HepG2 (cell line): ENCODE data around the gene LEMD3. TPM values are rescaled to one million over a fixed set of nuclear protein-coding genes. Genes with fewer than 3 reads are reported as not detected.

ENCODE experiments used
- ATAC-seq: fragments of 200-7000 bp; cut with Tn5 transposase; 3 replicates; pipeline ENCODE4 v1.9.1; 2020; ENCODE audit warnings: mild to moderate bottlenecking, moderate library complexity
- BruUV-seq: library from RNA; stranded (reverse); fragments of 400-500 nt; replicated peaks from 2 replicates; lab custom pipeline; 2021; lab: Mats Ljungman, UMichigan
- CTCF ChIA-PET: fragments of 300-600 bp; formaldehyde crosslinking; extraction: SDS; loops from one replicate; lab custom pipeline; 2021; ENCODE audit warnings: low total read pairs, inconsistent platforms, low intra/inter-chr PET ratio; lab: Yijun Ruan, JAX
- POLR2A ChIA-PET: fragments of 350-600 bp; sonication (Branson Sonifier 250); formaldehyde crosslinking; loops from one replicate; lab custom pipeline; 2020; ENCODE audit warnings: antibody characterized with exemption, inconsistent platforms; lab: Yijun Ruan, JAX
- DNase-seq: peaks from one replicate; pipeline ENCODE4 v3.0.0-alpha.2; 2015; ENCODE audit warnings: low spot score
- FAIRE-seq: peaks from 3 replicates; lab custom pipeline; 2011; peaks lifted over from hg19 to GRCh38; lab: Jason Lieb, UNC
- H2AFZ ChIP-seq: one replicate; pipeline ENCODE4 v1.6.1; 2011; ENCODE audit warnings: low read length, inconsistent platforms
- H3K27ac ChIP-seq: fragments of 300-600 bp; 3 replicates; pipeline ENCODE4 v1.8.0; 2011; ENCODE audit warnings: mixed run types, mild to moderate bottlenecking, mixed read lengths, low read length, inconsistent platforms; ENCODE audit not compliant: insufficient read depth; ENCODE audit errors: extremely low read length
- H3K27me3 ChIP-seq, 2 experiments: fragments of 200-600 bp in 1 of 2; 2 replicates in 1 of 2; 3 replicates in 1 of 2; pipeline versions ENCODE4 v1.6.0 to v1.8.0; 2011; ENCODE audit warnings: low read length in 2 of 2, mild to moderate bottlenecking in 2 of 2, moderate library complexity in 2 of 2, inconsistent platforms in 1 of 2; ENCODE audit not compliant: insufficient read depth in 2 of 2, control insufficient read depth in 1 of 2
- H3K36me3 ChIP-seq, 2 experiments: fragments of 200-600 bp in 1 of 2; replicated peaks in 1 of 2; 2 replicates in 1 of 2; 3 replicates in 1 of 2; pipeline versions ENCODE4 v1.5.1 to v1.8.0; 2011; ENCODE audit warnings: low read length in 2 of 2, inconsistent platforms in 1 of 2; ENCODE audit not compliant: insufficient read depth in 2 of 2, control insufficient read depth in 1 of 2
- H3K4me1 ChIP-seq: 2 replicates; pipeline ENCODE4 v1.5.1; 2012; ENCODE audit warnings: low read length, inconsistent platforms; ENCODE audit not compliant: insufficient read depth
- H3K4me2 ChIP-seq: 2 replicates; pipeline ENCODE4 v1.6.0; 2011; ENCODE audit warnings: low read depth, low read length, inconsistent platforms
- H3K4me3 ChIP-seq, 3 experiments: fragments of 200-600 bp in 1 of 3; sonication (generic), shearing (Covaris generic) in 1 of 3; replicated peaks in 1 of 3; 2 replicates each; pipeline ENCODE4 v1.5.1; 2011 to 2016; ENCODE audit warnings: low read length in 3 of 3, inconsistent platforms in 2 of 3, low read depth in 2 of 3, mild to moderate bottlenecking in 2 of 3, control low read depth in 1 of 3, mixed read lengths in 1 of 3; ENCODE audit not compliant: insufficient read depth in 1 of 3
- H3K79me2 ChIP-seq: one replicate; pipeline ENCODE4 v1.6.1; 2011; ENCODE audit warnings: low read length, inconsistent platforms; ENCODE audit not compliant: insufficient read depth
- H3K9ac ChIP-seq: 2 replicates; pipeline ENCODE4 v1.6.0; 2011; ENCODE audit warnings: mild to moderate bottlenecking, low read depth, low read length, inconsistent platforms; ENCODE audit not compliant: insufficient read depth
- H3K9me3 ChIP-seq: 2 replicates; pipeline ENCODE4 v1.5.1; 2012; ENCODE audit warnings: mild to moderate bottlenecking, low read length
- H4K20me1 ChIP-seq: 2 replicates; pipeline ENCODE4 v1.6.0; 2011; ENCODE audit warnings: inconsistent platforms, mild to moderate bottlenecking, low read length, moderate library complexity; ENCODE audit not compliant: insufficient read depth
- ATF7 ChIP-seq, 2 experiments: fragments of 450-650 bp in 1 of 2; sonication (generic) in 1 of 2; formaldehyde crosslinking in 1 of 2; IDR thresholded peaks; 2 replicates each; pipeline versions ENCODE4 v1.4.0 to v1.6.1; 2016 to 2020; ENCODE audit warnings: antibody characterized with exemption in 1 of 2, mild to moderate bottlenecking in 1 of 2, missing genetic modification reagents in 1 of 2
- BCL3 ChIP-seq: sonication (generic); formaldehyde crosslinking; IDR thresholded peaks from 2 replicates; pipeline ENCODE4 v1.5.1; 2020; ENCODE audit warnings: mild to moderate bottlenecking, missing genetic modification reagents, moderate library complexity
- CBX2 ChIP-seq, 2 experiments: fragments of 200-600 bp in 1 of 2; sonication (generic); formaldehyde crosslinking in 1 of 2; IDR thresholded peaks; 2 replicates each; pipeline versions ENCODE4 v1.7.0 to v1.8.1; 2018 to 2022; ENCODE audit warnings: low read depth in 2 of 2, low read length in 1 of 2, mild to moderate bottlenecking in 1 of 2, missing genetic modification reagents in 1 of 2
- CERS6 ChIP-seq: sonication (generic); formaldehyde crosslinking; IDR thresholded peaks from 2 replicates; pipeline ENCODE4 v1.5.0; 2020; ENCODE audit warnings: missing genetic modification reagents
- EED ChIP-seq: sonication (generic); formaldehyde crosslinking; IDR thresholded peaks from 2 replicates; pipeline ENCODE4 v1.5.0; 2020; ENCODE audit warnings: mild to moderate bottlenecking, missing genetic modification reagents
- HES4 ChIP-seq: sonication (generic); formaldehyde crosslinking; IDR thresholded peaks from 2 replicates; pipeline ENCODE4 v1.9.0; 2021; ENCODE audit warnings: mild to moderate bottlenecking, missing genetic modification reagents, borderline replicate concordance
- KDM2A ChIP-seq: sonication (generic); formaldehyde crosslinking; IDR thresholded peaks from 2 replicates; pipeline ENCODE4 v1.4.0; 2020; ENCODE audit warnings: low read depth, missing genetic modification reagents, borderline replicate concordance
- MYC ChIP-seq: sonication (generic); formaldehyde crosslinking; IDR thresholded peaks from 2 replicates; pipeline ENCODE4 v1.9.0; 2021; ENCODE audit warnings: missing genetic modification reagents, borderline replicate concordance
- NFKB2 ChIP-seq: sonication (generic); formaldehyde crosslinking; IDR thresholded peaks from 2 replicates; pipeline ENCODE4 v1.4.0; 2020; ENCODE audit warnings: missing genetic modification reagents, borderline replicate concordance
- NRL ChIP-seq: sonication (generic); formaldehyde crosslinking; IDR thresholded peaks from 2 replicates; pipeline ENCODE4 v1.5.0; 2020; ENCODE audit warnings: missing genetic modification reagents, mild to moderate bottlenecking, moderate library complexity, borderline replicate concordance
- RBFOX2 ChIP-seq: fragments of 200-400 bp; formaldehyde crosslinking; IDR thresholded peaks from 2 replicates; pipeline ENCODE4 v1.6.1; 2017; ENCODE audit warnings: low read depth, mild to moderate bottlenecking, low read length
- SP2 ChIP-seq: sonication (generic); formaldehyde crosslinking; IDR thresholded peaks from 2 replicates; pipeline ENCODE4 v1.5.1; 2020; ENCODE audit warnings: mild to moderate bottlenecking, missing genetic modification reagents
- THAP11 ChIP-seq: IDR thresholded peaks from 2 replicates; pipeline ENCODE4 v1.6.1; 2016; ENCODE audit warnings: missing biosample characterization, missing genetic modification reagents
- ZNF547 ChIP-seq: sonication (generic); formaldehyde crosslinking; IDR thresholded peaks from 2 replicates; pipeline ENCODE4 v1.5.1; 2020; ENCODE audit warnings: mild to moderate bottlenecking, missing genetic modification reagents
- ZNF557 ChIP-seq: sonication (generic); formaldehyde crosslinking; IDR thresholded peaks from 2 replicates; pipeline ENCODE4 v1.4.0; 2020; ENCODE audit warnings: missing genetic modification reagents
- ZNF75D ChIP-seq: sonication (generic); formaldehyde crosslinking; IDR thresholded peaks from 2 replicates; pipeline ENCODE4 v1.8.1; 2023; ENCODE audit warnings: missing genetic modification reagents, mild to moderate bottlenecking, borderline replicate concordance
- WGBS: methylation state at CpG from one replicate; pipeline ENCODE4 v1.1.6; 2017; ENCODE audit warnings: low lambda C conversion rate; 5-methylcytosine and 5-hydroxymethylcytosine counted together
- in situ Hi-C: cut with HindIII; loops from 2 replicates; pipeline ENCODE4 v1.10.0; 2017; ENCODE audit warnings: low pct_unique_long_range_greater_than_20kb; ENCODE audit not compliant: extremely low pct_ligation_motif_present
- intact Hi-C: fragments of 100-400 bp; cut with micrococcal nuclease; formaldehyde crosslinking; loops from one replicate; pipeline ENCODE4 v1.10.0; 2022; ENCODE audit not compliant: unreplicated experiment
- polyA plus RNA-seq, 8 experiments: library from polyadenylated mRNA; depleted of rRNA in 3 of 8; stranded (reverse) in 7 of 8; unstranded in 1 of 8; fragments of >200 nt; fragmentation: Illumina TruSeq in 4 of 8; extraction: Trizol in 4 of 8; gene quantifications; 2 replicates each; pipeline versions ENCODE4 v1.2.1 to v1.2.3, GENCODE V29; 2011 to 2016; ENCODE audit warnings: low read depth in 4 of 8, missing spikeins in 1 of 8, mixed read lengths in 1 of 8; ENCODE audit not compliant: insufficient read depth in 1 of 8
- total RNA-seq, 5 experiments: library from RNA; depleted of rRNA; stranded (reverse); fragments of >200 nt; fragmentation: Illumina TruSeq; extraction: Trizol; gene quantifications; 2 replicates each; pipeline ENCODE4 v1.2.3, GENCODE V29; 2016; ENCODE audit warnings: low read depth in 1 of 5

LEMD3 gene
- total and polyA plus RNA-seq, 2 of the 13 experiments (the other 11 are each of a cell fraction or from before 2014, with no cell fraction given): 9.3 to 18.7 TPM

- intact Hi-C loops (no loop called here), in situ Hi-C loops (loop anchor here (25.0 kb wide), 1 partner anchor 387 kb away; no protein-coding TSS in a partner anchor)
- ChIA-PET CTCF (no interaction called here), POLR2A (no interaction called here)
- ATAC-seq (no peak), FAIRE-seq (no peak), DNase-seq (no peak)
- Histone ChIP-seq H3K36me3 (no peaks in the 10 kb centered on the region), H3K4me2 (no peak overlapping the region), H3K27ac (no peak overlapping the region), H3K27me3 (peaks cover 3 to 9% of the 10 kb centered on the region in 2 experiments; a peak in 3 of 5 replicates), H3K9ac (no peak overlapping the region), H3K4me3 (no peak overlapping the region), H3K9me3 (no peaks in the 10 kb centered on the region), H3K79me2 (no peaks in the 10 kb centered on the region), H3K4me1 (0 out of 2 replicates have a peak, but pooled peaks cover 5% of the 10 kb centered on the region), H4K20me1 (no peaks in the 10 kb centered on the region), H2AFZ (no peak overlapping the region)
- WGBS: 28% methylated on average over 7 of the region's 7 CpGs
- no TSS peak for BruUV-seq
- TF ChIP-seq THAP11 (CRISPR knock-in tag) (no peak), MYC (no peak), HES4 (CRISPR knock-in tag) (no peak), ATF7 (IDR thresholded peaks at IDR 0.05) (0 out of 2 replicates have a peak, but pooled peaks have one; percentile 3), ATF7 (CRISPR knock-in tag; IDR thresholded peaks at IDR 0.05) (no peak)
Measured at GRCh38 chr12:65274602-65275272, 105.4 kb downstream of the LEMD3 start.

GRCh38 chr12:65275627-65276026 lies 106.2 kb downstream of the LEMD3 start:
- FAIRE-seq (no peak), DNase-seq (no peak), ATAC-seq (no peak)
- H3K27me3 ChIP-seq: peaks cover 3 to 9% of the 10 kb centered on the region in 2 experiments; a peak in 3 of 5 replicates
- no TSS peak for BruUV-seq
- 0 out of 2 replicates have a peak, but pooled peaks cover 5% of the 10 kb centered on the region for H3K4me1 ChIP-seq
- 83% methylated on average over 2 of the region's 3 CpGs for WGBS
- H3K79me2 ChIP-seq: no peaks in the 10 kb centered on the region
- ChIA-PET CTCF (no interaction called here), POLR2A (no interaction called here)
- H3K9me3 ChIP-seq: no peaks in the 10 kb centered on the region
- no peak overlapping the region for H2AFZ ChIP-seq
- H3K4me3 ChIP-seq: no peak overlapping the region
- H3K36me3 ChIP-seq: no peaks in the 10 kb centered on the region
- H3K27ac ChIP-seq: no peak overlapping the region
- H3K4me2 ChIP-seq: no peak overlapping the region
- no peak overlapping the region for H3K9ac ChIP-seq
- H4K20me1 ChIP-seq: no peaks in the 10 kb centered on the region
- intact Hi-C loops: no loop called here
- in situ Hi-C loops: no loop called here
- no peak for TF ChIP-seq NRL
- no peak for TF ChIP-seq BCL3 (CRISPR knock-in tag)
- no peak for TF ChIP-seq RBFOX2
- TF ChIP-seq SP2 (CRISPR knock-in tag): no peak
- TF ChIP-seq EED: no peak
- TF ChIP-seq ZNF557 (CRISPR knock-in tag): no peak
- TF ChIP-seq CBX2 (IDR thresholded peaks at IDR 0.05; ENCODE audit: low read depth, low read length): no peak
- TF ChIP-seq CBX2 (CRISPR knock-in tag; IDR thresholded peaks at IDR 0.05; ENCODE audit: low read depth): no peak
- no peak for TF ChIP-seq NFKB2 (CRISPR knock-in tag)
- TF ChIP-seq ZNF547 (CRISPR knock-in tag): no peak
- TF ChIP-seq CERS6 (CRISPR knock-in tag): no peak
- no peak for TF ChIP-seq ZNF75D (CRISPR knock-in tag)
- no peak for TF ChIP-seq KDM2A (CRISPR knock-in tag)
